HCT116 (cell line): ENCODE measurements around the gene APOL3.

ENCODE experiments used
- EGR1 ChIP-seq: IDR thresholded peaks from 2 replicates; pipeline ENCODE4 v1.6.1; 2012; ENCODE audit warnings: low read depth
- EZH2 ChIP-seq: fragments of 200-600 bp; sonication (generic); IDR thresholded peaks from 2 replicates; pipeline ENCODE4 v1.6.1; 2017; ENCODE audit warnings: antibody characterized with exemption, mixed run types
- POLR2A ChIP-seq: IDR thresholded peaks from 2 replicates; pipeline ENCODE4 v1.7.0; 2011; ENCODE audit warnings: borderline replicate concordance; ENCODE audit not compliant: insufficient read depth, insufficient read length; ENCODE audit errors: extremely low read depth
- POLR2AphosphoS5 ChIP-seq: IDR thresholded peaks from 2 replicates; pipeline ENCODE4 v1.6.1; 2011; ENCODE audit warnings: mild to moderate bottlenecking, low read depth, low read length, moderate library complexity
- SRF ChIP-seq: IDR thresholded peaks from 2 replicates; pipeline ENCODE4 v1.6.1; 2012; ENCODE audit warnings: low read depth
- TF ChIP-seq, protein P1 (sequence below), 3 experiments: fragments of 200-600 bp in 1 of 3; sonication (generic) in 1 of 3; IDR thresholded peaks in 2 of 3; conservative IDR thresholded peaks in 1 of 3; 2 replicates each; pipeline ENCODE4 v1.5.1; 2012 to 2017; ENCODE audit warnings: low read depth in 2 of 3, low read length in 2 of 3, antibody characterized with exemption in 1 of 3, borderline replicate concordance in 1 of 3, control low read depth in 1 of 3, mild to moderate bottlenecking in 1 of 3, mixed read lengths in 1 of 3, mixed run types in 1 of 3, moderate library complexity in 1 of 3; ENCODE audit not compliant: insufficient read depth in 1 of 3
- TF ChIP-seq, protein P2 (sequence below): IDR thresholded peaks from 2 replicates; pipeline ENCODE4 v1.6.1; 2012; ENCODE audit warnings: low read depth

DNA sequence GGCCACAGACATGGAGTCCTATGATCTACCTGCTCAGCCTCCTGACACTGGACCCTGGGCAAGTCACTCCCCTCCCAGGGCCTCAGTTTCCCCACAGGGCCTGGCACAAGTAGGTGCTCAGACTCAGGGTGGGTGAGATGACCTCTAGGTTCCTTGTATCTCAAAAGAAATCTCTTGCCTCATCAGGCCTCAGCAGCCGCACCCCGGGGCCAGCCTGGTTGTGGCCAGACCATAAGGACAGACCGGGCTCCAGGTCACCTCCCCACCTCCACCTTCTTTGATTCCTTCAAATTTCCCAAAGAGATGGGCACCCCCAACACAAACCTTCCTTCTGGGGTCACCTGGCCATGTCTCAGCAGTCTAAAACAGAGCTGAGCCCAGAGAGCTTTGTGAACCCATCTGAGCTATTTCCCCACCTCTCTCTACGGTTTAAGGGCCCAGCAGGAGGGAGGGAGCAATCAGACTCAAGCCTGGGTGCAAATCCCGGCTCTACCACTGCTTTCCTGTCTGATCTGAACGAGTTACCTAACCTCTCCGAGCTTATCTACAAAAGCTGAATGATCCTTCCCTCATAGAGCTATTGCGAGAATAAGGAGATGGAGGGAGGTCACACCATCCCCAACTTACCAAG is 43.6 kb upstream of the APOL3 start:
- TF ChIP-seq EGR1 (no peak), SRF (no peak), EZH2 (no peak), POLR2AphosphoS5 (no peak), POLR2A (no peak)
- TF ChIP-seq, protein P1, sequence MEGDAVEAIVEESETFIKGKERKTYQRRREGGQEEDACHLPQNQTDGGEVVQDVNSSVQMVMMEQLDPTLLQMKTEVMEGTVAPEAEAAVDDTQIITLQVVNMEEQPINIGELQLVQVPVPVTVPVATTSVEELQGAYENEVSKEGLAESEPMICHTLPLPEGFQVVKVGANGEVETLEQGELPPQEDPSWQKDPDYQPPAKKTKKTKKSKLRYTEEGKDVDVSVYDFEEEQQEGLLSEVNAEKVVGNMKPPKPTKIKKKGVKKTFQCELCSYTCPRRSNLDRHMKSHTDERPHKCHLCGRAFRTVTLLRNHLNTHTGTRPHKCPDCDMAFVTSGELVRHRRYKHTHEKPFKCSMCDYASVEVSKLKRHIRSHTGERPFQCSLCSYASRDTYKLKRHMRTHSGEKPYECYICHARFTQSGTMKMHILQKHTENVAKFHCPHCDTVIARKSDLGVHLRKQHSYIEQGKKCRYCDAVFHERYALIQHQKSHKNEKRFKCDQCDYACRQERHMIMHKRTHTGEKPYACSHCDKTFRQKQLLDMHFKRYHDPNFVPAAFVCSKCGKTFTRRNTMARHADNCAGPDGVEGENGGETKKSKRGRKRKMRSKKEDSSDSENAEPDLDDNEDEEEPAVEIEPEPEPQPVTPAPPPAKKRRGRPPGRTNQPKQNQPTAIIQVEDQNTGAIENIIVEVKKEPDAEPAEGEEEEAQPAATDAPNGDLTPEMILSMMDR (IDR thresholded peaks at IDR 0.05 in 2 of 3, conservative IDR thresholded peaks at IDR 0.05 in 1 of 3; ENCODE audit: borderline replicate concordance in 1 of 3, insufficient read depth in 1 of 3, low read depth in 2 of 3, low read length in 2 of 3), result no peak
- TF ChIP-seq, protein P2, sequence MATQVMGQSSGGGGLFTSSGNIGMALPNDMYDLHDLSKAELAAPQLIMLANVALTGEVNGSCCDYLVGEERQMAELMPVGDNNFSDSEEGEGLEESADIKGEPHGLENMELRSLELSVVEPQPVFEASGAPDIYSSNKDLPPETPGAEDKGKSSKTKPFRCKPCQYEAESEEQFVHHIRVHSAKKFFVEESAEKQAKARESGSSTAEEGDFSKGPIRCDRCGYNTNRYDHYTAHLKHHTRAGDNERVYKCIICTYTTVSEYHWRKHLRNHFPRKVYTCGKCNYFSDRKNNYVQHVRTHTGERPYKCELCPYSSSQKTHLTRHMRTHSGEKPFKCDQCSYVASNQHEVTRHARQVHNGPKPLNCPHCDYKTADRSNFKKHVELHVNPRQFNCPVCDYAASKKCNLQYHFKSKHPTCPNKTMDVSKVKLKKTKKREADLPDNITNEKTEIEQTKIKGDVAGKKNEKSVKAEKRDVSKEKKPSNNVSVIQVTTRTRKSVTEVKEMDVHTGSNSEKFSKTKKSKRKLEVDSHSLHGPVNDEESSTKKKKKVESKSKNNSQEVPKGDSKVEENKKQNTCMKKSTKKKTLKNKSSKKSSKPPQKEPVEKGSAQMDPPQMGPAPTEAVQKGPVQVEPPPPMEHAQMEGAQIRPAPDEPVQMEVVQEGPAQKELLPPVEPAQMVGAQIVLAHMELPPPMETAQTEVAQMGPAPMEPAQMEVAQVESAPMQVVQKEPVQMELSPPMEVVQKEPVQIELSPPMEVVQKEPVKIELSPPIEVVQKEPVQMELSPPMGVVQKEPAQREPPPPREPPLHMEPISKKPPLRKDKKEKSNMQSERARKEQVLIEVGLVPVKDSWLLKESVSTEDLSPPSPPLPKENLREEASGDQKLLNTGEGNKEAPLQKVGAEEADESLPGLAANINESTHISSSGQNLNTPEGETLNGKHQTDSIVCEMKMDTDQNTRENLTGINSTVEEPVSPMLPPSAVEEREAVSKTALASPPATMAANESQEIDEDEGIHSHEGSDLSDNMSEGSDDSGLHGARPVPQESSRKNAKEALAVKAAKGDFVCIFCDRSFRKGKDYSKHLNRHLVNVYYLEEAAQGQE, result no peak
